ENCODE data around the gene CERS6.

GRCh38 chr2:168635065-168635577 is 179.0 kb downstream of the CERS6 start:
- TF ChIP-seq, protein P1, sequence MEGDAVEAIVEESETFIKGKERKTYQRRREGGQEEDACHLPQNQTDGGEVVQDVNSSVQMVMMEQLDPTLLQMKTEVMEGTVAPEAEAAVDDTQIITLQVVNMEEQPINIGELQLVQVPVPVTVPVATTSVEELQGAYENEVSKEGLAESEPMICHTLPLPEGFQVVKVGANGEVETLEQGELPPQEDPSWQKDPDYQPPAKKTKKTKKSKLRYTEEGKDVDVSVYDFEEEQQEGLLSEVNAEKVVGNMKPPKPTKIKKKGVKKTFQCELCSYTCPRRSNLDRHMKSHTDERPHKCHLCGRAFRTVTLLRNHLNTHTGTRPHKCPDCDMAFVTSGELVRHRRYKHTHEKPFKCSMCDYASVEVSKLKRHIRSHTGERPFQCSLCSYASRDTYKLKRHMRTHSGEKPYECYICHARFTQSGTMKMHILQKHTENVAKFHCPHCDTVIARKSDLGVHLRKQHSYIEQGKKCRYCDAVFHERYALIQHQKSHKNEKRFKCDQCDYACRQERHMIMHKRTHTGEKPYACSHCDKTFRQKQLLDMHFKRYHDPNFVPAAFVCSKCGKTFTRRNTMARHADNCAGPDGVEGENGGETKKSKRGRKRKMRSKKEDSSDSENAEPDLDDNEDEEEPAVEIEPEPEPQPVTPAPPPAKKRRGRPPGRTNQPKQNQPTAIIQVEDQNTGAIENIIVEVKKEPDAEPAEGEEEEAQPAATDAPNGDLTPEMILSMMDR (IDR thresholded peaks at IDR 0.05), result no peak
- no peak for TF ChIP-seq POLR2A (IDR thresholded peaks at IDR 0.05)

Measured in testis (tissue), 2 donors.